ENCODE data around the gene CADPS2. TPM values are rescaled to one million over a fixed set of nuclear protein-coding genes. Genes with fewer than 3 reads are reported as not detected.

Gene CADPS2
- total and polyA plus RNA-seq, 2 of the 4 experiments (the other 2 are of a cell fraction): 0.10 to 0.54 TPM

- Histone ChIP-seq H4K20me1 (ENCODE audit: insufficient read depth, low read length) (no peaks in the 10 kb centered on the region), H3K4me1 (ENCODE audit: control insufficient read depth, insufficient read depth, low read length) (no peaks in the 10 kb centered on the region), H2AK9ac (replicated peaks; ENCODE audit: low read depth, low read length, poor library complexity) (no peak overlapping the region), H3K36me3 (ENCODE audit: control insufficient read depth, insufficient read depth, low read length) (no peaks in the 10 kb centered on the region), H3K4ac (ENCODE audit: low read depth, low read length) (no peak overlapping the region), H2AK5ac (ENCODE audit: low read depth, low read length) (no peak overlapping the region), H3K4me2 (ENCODE audit: low read depth, low read length) (no peak overlapping the region), H3K18ac (ENCODE audit: low read depth, low read length) (no peak overlapping the region), H3K56ac (ENCODE audit: extremely low read depth, insufficient read depth, low read length) (no peak overlapping the region), H3K27me3 (ENCODE audit: control insufficient read depth, insufficient read depth, low read length) (no peaks in the 10 kb centered on the region), H4K5ac (ENCODE audit: low read depth, low read length) (no peak overlapping the region), H3K9me1 (ENCODE audit: insufficient read depth, low read length) (no peaks in the 10 kb centered on the region), H3K9me3 (ENCODE audit: control insufficient read depth, insufficient read depth, low read length) (peaks cover 25% of the 10 kb centered on the region), H2BK5ac (ENCODE audit: low read depth, low read length, poor library complexity, severe bottlenecking) (no peak overlapping the region), H4K91ac (ENCODE audit: insufficient read depth, low read depth, low read length) (no peak overlapping the region), H3K79me1 (ENCODE audit: low read depth in 1 of 2, low read length in 2 of 2) (no peaks in the 10 kb centered on the region), H2BK20ac (ENCODE audit: low read depth, low read length) (no peak overlapping the region), H2BK120ac (ENCODE audit: low read depth, low read length) (no peak overlapping the region), H3K9ac (ENCODE audit: low read depth, low read length) (no peak overlapping the region), H3K23ac (ENCODE audit: low read depth, low read length) (no peak overlapping the region), H4K8ac (ENCODE audit: low read depth in 2 of 2, low read length in 2 of 2) (no peak overlapping the region), H3K27ac (ENCODE audit: insufficient read depth, low read length) (no peak overlapping the region), H3K14ac (replicated peaks; ENCODE audit: low read depth, low read length) (no peak overlapping the region), H3K4me3 (ENCODE audit: insufficient read depth, low read depth, low read length) (no peak overlapping the region), H2AFZ (replicated peaks; ENCODE audit: low read length, poor library complexity) (peak overlapping the region; percentile 21), H2BK15ac (ENCODE audit: low read depth, low read length) (no peak overlapping the region)
- CTCF ChIA-PET: no interaction called here
- no TSS peak for BruUV-seq (replicated peaks)
- no peak for DNase-seq
- in situ Hi-C loops (cut with MboI; ENCODE audit: low sequenced_read_pairs): no loop called here
- 88% methylated on average over 3 of the region's 13 CpGs; no CpG with 5 or more reads in 1 of the 2 experiments for WGBS, 2 experiments (ENCODE audit: extremely low coverage in 2 of 2, insufficient read length in 1 of 2)
- dilution Hi-C loops (cut with HindIII; ENCODE audit: low sequenced_read_pairs, unreplicated experiment): no loop called here
- no peak for ATAC-seq (ENCODE audit: low read depth)
- POLR2A ChIA-PET (ENCODE audit: unreplicated experiment): no interaction called here
- intact Hi-C loops (cut with micrococcal nuclease): no loop called here
- TF ChIP-seq POLR2A (IDR thresholded peaks at IDR 0.05; ENCODE audit: low read depth, low read length): no peak
- no peak for TF ChIP-seq RCOR1 (IDR thresholded peaks at IDR 0.05; ENCODE audit: insufficient replicate concordance, low read length)
- TF ChIP-seq RAD21 (IDR thresholded peaks at IDR 0.05; ENCODE audit: low read length): no peak
- TF ChIP-seq MAZ (IDR thresholded peaks at IDR 0.05; ENCODE audit: borderline replicate concordance, low read depth, low read length): no peak
- TF ChIP-seq MAFK (IDR thresholded peaks at IDR 0.05; ENCODE audit: low read depth, low read length): no peak
- TF ChIP-seq, protein P1, sequence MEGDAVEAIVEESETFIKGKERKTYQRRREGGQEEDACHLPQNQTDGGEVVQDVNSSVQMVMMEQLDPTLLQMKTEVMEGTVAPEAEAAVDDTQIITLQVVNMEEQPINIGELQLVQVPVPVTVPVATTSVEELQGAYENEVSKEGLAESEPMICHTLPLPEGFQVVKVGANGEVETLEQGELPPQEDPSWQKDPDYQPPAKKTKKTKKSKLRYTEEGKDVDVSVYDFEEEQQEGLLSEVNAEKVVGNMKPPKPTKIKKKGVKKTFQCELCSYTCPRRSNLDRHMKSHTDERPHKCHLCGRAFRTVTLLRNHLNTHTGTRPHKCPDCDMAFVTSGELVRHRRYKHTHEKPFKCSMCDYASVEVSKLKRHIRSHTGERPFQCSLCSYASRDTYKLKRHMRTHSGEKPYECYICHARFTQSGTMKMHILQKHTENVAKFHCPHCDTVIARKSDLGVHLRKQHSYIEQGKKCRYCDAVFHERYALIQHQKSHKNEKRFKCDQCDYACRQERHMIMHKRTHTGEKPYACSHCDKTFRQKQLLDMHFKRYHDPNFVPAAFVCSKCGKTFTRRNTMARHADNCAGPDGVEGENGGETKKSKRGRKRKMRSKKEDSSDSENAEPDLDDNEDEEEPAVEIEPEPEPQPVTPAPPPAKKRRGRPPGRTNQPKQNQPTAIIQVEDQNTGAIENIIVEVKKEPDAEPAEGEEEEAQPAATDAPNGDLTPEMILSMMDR (conservative IDR thresholded peaks at IDR 0.05; ENCODE audit: low read depth, low read length): no peak
Measured at GRCh38 chr7:122689346-122690109, 196.7 kb downstream of the CADPS2 start.
